ENCODE measurements around the gene UCP2.
"Not testable (repeated sequence)": the region's sequence is repeated elsewhere in the genome, so short reads cannot be mapped to it uniquely, and the experiment has no call there.

Gene UCP2

GRCh38 chr11:73949912-73950311 is 32.7 kb downstream of the UCP2 start:
- in situ Hi-C loops (cut with MboI; ENCODE audit: low sequenced_read_pairs): loop anchor here (25.0 kb wide), 2 partner anchors 312 to 487 kb away; no protein-coding TSS in a partner anchor

- in situ Hi-C loops (cut with MboI; ENCODE audit: low sequenced_read_pairs): no loop called here
Observed at GRCh38 chr11:73949246-73949645, 33.4 kb downstream of the UCP2 start.

DNA sequence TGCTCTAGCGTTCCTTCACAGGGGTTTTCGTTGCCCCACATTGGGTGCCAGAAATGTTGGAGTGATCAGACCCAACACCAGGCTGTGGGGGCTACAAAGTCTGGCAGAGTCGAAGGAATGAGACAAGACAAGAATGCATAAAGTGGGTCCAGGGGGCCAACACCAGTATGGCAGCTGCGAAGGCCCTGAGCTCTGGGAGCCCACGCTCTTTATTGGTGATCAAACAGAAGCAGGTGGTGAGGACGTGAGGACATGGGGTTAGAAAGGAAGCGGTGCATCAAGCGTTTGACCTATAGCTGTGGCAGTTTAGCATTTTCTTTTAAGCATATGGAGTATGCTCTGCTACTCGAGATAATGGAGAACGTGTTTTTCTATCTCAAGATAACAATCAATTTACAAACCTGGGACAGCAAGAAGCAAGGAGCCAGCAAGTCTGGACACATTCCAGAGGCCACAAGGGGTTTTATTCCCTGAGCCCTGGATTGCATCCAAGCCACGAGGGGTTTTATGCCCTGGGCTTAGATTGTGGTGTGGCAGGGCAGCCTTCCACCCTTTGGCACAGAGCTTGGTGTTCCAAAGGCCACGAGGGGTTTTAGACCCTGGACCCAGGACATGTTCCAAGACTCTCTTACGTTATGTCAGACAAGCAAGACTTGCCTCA is 35.7 kb downstream of the UCP2 start:
- in situ Hi-C loops (cut with MboI; ENCODE audit: low sequenced_read_pairs): no loop called here

GRCh38 chr11:73945396-73945795 is 37.2 kb downstream of the UCP2 start:
- in situ Hi-C loops (cut with MboI; ENCODE audit: low sequenced_read_pairs): no loop called here

- in situ Hi-C loops (cut with MboI; ENCODE audit: low sequenced_read_pairs): no loop called here
Observed at GRCh38 chr11:73944901-73945300, 37.7 kb downstream of the UCP2 start.

DNA sequence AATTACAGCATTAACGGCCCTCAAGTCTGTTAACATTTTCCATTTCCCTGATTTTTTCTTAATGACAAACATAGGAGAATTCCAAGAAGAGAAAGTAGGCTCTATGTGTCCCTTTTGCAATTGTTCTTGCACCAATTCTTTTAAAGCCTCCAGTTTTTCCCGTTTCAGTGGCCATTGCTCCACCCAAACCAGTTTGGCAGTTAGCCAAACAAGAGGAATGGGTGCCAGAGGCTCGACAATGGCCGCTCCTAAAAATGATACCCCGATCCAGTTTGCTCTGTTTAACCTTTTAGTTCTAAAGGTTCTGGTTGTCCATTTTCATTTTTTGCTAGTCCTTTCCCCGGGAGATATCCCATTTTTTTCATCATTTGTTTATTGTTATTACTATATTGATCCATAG is 38.6 kb downstream of the UCP2 start:
- in situ Hi-C loops (cut with MboI; ENCODE audit: low sequenced_read_pairs): no loop called here

GRCh38 chr11:73942010-73942409 is 40.6 kb downstream of the UCP2 start:
- in situ Hi-C loops (cut with MboI; ENCODE audit: low sequenced_read_pairs): no loop called here

DNA sequence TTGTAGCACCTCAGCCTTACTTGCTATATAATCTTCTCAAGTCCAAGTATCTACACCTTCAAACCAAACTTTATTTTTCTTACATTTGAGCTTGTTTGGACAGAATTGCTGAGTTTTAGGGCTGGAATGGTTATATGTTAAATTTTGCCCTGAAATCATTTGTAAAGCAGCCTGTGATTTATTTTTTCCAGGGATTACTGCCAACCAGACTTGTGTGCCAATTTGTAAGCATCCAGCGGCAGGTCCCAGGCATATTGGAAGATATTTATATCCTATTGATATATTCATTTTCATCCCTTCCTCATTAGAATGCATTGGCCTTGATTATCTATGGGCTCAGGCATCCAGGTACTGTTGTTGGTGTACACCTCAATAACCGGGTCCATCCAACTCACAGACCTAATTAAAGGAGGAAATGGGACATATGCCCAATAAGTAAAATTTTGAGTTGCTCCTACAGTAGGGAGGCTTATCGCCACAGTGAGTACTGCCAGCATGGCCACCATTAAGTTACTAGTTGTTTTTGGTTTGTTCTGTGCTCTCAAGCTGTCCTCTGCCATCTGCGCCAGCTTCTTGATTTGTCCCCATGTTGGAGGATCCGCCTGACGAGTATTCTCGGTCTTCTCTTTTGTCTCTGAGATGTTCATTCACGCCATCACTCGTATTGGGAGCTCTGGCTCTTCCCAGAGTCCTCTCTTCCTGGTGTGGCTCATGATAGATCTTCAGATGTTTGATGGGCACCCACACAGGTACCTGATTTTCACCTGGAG is 41.7 kb downstream of the UCP2 start:
- in situ Hi-C loops (cut with MboI; ENCODE audit: low sequenced_read_pairs): no loop called here

DNA sequence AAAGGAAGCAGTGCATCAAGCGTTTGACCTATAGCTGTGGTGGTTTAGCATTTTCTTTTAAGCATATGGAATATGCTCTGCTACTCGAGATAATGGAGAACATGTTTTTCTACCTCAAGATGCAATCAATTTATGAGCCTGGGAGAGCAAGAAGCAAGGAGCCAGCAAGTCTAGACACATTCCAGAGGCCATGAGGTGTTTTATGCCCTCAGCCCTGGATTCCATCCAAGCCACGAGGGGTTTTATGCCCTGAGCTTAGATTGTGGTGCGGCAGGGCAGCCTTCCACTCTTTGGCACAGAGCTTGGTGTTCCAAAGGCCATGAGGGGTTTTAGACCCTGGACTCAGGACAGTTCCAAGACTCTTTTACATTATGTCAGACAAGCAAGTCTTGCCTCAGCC is 43.5 kb downstream of the UCP2 start:
- in situ Hi-C loops (cut with MboI; ENCODE audit: low sequenced_read_pairs): no loop called here

- in situ Hi-C loops (cut with MboI; ENCODE audit: low sequenced_read_pairs): not testable (repeated sequence)
Observed at GRCh38 chr11:73936047-73936446, 46.6 kb downstream of the UCP2 start.

DNA sequence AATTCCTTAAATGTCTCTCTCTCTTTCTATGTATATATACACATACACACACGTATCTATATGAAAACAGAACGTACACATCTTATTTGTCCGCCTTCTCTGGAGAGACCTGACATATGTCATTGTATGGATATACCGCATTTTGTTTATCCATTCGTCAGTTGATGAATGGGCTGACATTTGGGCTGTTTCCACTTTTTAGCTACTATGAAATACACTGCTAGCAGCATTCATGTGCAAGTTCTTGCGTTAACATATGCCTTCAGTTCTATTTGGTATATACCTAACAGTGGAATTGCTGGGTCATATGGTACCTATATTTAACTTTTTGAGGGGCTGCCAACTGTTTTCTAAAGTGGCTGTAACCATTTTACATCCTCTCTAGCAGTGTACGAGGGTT is 49.9 kb downstream of the UCP2 start:
- in situ Hi-C loops (cut with MboI; ENCODE audit: low sequenced_read_pairs): no loop called here

GRCh38 chr11:73931951-73932350 is 50.7 kb downstream of the UCP2 start:
- in situ Hi-C loops (cut with MboI; ENCODE audit: low sequenced_read_pairs): no loop called here

GRCh38 chr11:73931039-73931645 is 51.5 kb downstream of the UCP2 start:
- in situ Hi-C loops (cut with MboI; ENCODE audit: low sequenced_read_pairs): no loop called here

GRCh38 chr11:73929388-73929787 is 53.3 kb downstream of the UCP2 start:
- in situ Hi-C loops (cut with MboI; ENCODE audit: low sequenced_read_pairs): no loop called here
